ENCODE data around the gene STARD7.

The STARD7 gene

GRCh38 chr2:96208143-96209010 is at the start of gene STARD7:
STARD7 (minus strand) TSS chr2:96208827; CDS start chr2:96208434, 393 bp downstream.
- DNase-seq, result peak; percentile 87

- DNase-seq, result peak; percentile 54
Observed at GRCh38 chr2:96257744-96258143, 49.1 kb upstream of the STARD7 start.

- DNase-seq, result peak; percentile 70
Observed at GRCh38 chr2:96256611-96257113, 48.0 kb upstream of the STARD7 start.

GRCh38 chr2:96254571-96254970 is 45.9 kb upstream of the STARD7 start:
- DNase-seq, result no peak

GRCh38 chr2:96253006-96253405 is 44.4 kb upstream of the STARD7 start:
- no peak for DNase-seq

GRCh38 chr2:96252526-96252925 is 43.9 kb upstream of the STARD7 start:
- DNase-seq, result no peak

- DNase-seq, result no peak
Observed at GRCh38 chr2:96251721-96252292, 43.2 kb upstream of the STARD7 start.

GRCh38 chr2:96250188-96250587 is 41.6 kb upstream of the STARD7 start:
- no peak for DNase-seq

GRCh38 chr2:96249654-96250053 is 41.0 kb upstream of the STARD7 start:
- no peak for DNase-seq

- no peak for DNase-seq
Observed at GRCh38 chr2:96248624-96249023, 40.0 kb upstream of the STARD7 start.

- no peak for DNase-seq
Observed at GRCh38 chr2:96247896-96248295, 39.3 kb upstream of the STARD7 start.

GRCh38 chr2:96247009-96247408 is 38.4 kb upstream of the STARD7 start:
- DNase-seq, result no peak

- no peak for DNase-seq
Observed at GRCh38 chr2:96245609-96246390, 37.2 kb upstream of the STARD7 start.

- no peak for DNase-seq
Observed at GRCh38 chr2:96243843-96244242, 35.2 kb upstream of the STARD7 start.

- DNase-seq, result peak; percentile 71
Observed at GRCh38 chr2:96241900-96242611, 33.4 kb upstream of the STARD7 start.

GRCh38 chr2:96241227-96241626 is 32.6 kb upstream of the STARD7 start:
- DNase-seq, result no peak

GRCh38 chr2:96240341-96241038 is 31.9 kb upstream of the STARD7 start:
- no peak for DNase-seq

- DNase-seq, result no peak
Observed at GRCh38 chr2:96239745-96240264, 31.2 kb upstream of the STARD7 start.

- no peak for DNase-seq
Observed at GRCh38 chr2:96239091-96239490, 30.5 kb upstream of the STARD7 start.

- DNase-seq, result no peak
Observed at GRCh38 chr2:96238266-96238665, 29.6 kb upstream of the STARD7 start.

GRCh38 chr2:96236882-96237281 is 28.3 kb upstream of the STARD7 start:
- no peak for DNase-seq

- DNase-seq, result no peak
Observed at GRCh38 chr2:96233880-96234316, 25.3 kb upstream of the STARD7 start.
